IPS DF 19.7 (cell line): ENCODE measurements around the gene TPR.

Source experiments
- DNase-seq: peaks from one replicate; pipeline ENCODE4 v3.0.0-alpha.2; 2013; ENCODE audit warnings: low read depth, low spot score

Gene TPR

DNA sequence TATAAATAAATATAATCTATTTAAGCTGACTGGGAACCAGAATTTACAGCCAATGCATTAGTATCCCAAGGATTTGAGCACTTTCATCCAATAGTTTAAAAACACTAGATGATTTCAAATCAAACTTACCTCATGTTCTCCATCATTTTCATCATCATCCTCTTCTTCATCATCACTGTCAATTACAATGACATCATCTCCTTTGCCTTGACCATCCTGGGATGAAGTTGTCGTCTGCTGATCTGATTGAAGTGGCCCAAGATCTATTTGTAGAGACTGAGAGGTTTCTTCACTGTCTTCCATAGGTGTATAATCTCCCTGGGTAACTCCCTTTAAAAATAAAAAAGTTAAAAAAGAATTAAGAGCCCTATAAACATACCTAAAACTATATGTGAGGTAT lies 47.7 kb downstream of the TPR start:
- DNase-seq = no peak

DNA sequence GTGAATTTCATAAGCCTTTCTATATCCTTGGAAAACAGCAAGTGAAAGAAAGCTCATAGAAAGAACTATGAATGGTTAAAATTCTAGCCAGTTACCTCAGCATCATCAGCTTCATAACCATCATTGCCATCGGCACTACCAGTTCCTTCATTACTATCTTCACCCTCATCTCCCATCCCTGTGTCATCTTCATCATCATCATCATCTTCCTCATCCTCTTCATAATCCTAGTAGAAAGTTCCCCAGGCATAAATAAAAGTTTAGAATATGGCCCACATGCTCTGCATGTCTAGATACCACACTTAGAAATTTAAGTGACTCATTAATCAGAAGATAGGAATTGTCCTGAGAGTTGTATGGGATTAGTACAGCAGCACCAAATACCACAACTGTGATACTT lies 49.0 kb downstream of the TPR start:
- no peak for DNase-seq

GRCh38 chr1:186325239-186325638 lies 49.8 kb downstream of the TPR start:
- DNase-seq = no peak

GRCh38 chr1:186323865-186324264 lies 51.2 kb downstream of the TPR start:
- no peak for DNase-seq

DNA sequence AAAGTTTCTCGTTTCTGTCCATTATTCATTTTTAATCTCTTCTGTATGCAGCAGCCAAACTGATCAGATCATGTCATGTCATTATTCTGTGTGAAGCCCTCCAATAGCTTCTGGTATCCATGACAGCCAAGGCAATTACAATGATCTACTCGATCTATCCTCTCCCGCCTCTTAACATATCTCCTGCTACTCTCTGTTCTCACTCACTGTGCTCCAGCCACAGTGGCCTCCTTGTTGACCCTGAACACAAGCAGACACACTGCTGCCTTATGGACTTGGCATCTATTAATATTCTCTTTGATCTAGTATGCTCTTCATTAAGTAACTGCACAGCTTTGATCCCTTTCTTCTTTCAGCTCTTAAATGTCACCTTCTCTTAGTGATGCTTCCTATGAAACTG lies 59.5 kb downstream of the TPR start:
- DNase-seq = no peak

- DNase-seq = no peak
These were observed 63.5 kb downstream of the TPR start for GRCh38 chr1:186311375-186312051.

DNA sequence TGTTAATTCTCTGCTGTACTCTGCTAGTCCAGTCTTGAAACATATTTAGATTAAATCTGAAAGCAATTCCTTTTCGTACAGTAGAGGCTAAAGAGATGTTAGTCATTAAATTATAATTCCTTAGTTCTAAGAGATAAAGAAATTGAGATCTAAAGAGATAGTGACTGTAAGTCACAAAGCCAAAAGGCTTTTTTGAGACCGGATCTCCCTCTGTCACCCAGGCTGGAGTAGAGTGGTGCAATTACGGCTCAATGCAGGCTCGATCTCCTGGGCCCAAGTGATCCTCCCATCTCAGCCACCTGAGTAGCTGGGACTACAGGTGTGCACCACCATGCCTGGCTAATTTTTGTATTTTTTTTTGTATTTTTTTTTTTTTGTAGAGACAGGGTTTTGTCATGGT lies 64.7 kb downstream of the TPR start:
- no peak for DNase-seq

DNA sequence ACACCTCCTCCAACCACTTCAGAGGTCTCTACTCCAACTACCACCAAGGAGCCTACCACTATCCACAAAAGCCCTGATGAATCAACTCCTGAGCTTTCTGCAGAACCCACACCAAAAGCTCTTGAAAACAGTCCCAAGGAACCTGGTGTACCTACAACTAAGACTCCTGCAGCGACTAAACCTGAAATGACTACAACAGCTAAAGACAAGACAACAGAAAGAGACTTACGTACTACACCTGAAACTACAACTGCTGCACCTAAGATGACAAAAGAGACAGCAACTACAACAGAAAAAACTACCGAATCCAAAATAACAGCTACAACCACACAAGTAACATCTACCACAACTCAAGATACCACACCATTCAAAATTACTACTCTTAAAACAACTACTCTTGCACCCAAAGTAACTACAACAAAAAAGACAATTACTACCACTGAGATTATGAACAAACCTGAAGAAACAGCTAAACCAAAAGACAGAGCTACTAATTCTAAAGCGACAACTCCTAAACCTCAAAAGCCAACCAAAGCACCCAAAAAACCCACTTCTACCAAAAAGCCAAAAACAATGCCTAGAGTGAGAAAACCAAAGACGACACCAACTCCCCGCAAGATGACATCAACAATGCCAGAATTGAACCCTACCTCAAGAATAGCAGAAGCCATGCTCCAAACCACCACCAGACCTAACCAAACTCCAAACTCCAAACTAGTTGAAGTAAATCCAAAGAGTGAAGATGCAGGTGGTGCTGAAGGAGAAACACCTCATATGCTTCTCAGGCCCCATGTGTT lies 66.6 kb downstream of the TPR start:
- DNase-seq = no peak

GRCh38 chr1:186307445-186307844 lies 67.6 kb downstream of the TPR start:
- DNase-seq = no peak

DNA sequence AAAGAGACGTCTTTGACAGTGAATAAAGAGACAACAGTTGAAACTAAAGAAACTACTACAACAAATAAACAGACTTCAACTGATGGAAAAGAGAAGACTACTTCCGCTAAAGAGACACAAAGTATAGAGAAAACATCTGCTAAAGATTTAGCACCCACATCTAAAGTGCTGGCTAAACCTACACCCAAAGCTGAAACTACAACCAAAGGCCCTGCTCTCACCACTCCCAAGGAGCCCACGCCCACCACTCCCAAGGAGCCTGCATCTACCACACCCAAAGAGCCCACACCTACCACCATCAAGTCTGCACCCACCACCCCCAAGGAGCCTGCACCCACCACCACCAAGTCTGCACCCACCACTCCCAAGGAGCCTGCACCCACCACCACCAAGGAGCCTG lies 68.5 kb downstream of the TPR start:
- no peak for DNase-seq

GRCh38 chr1:186304982-186305949 lies 69.8 kb downstream of the TPR start:
- peak; percentile 9 for DNase-seq

- DNase-seq = no peak
These were observed 71.1 kb downstream of the TPR start for GRCh38 chr1:186303911-186304310.

GRCh38 chr1:186302381-186302920 lies 72.6 kb downstream of the TPR start:
- DNase-seq = no peak

- DNase-seq = no peak
These were observed 73.6 kb downstream of the TPR start for GRCh38 chr1:186301448-186301847.

DNA sequence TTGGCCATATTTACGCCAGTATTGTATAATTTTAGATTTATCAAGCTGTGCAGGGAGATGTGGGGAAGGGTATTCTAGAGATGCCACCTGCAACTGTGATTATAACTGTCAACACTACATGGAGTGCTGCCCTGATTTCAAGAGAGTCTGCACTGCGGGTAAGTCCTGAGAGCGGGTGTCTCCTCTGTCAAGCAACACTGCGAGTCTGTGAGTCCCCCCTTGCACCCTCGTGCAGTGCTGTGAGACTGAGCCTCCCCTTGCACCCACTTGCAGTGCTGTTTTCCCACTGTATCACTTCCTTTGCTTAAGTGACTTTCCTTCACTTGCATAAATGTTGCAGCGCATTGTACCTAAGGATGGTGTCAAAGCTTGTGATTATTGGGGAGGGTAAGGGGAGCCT lies 75.0 kb downstream of the TPR start:
- DNase-seq = no peak

GRCh38 chr1:186299570-186299969 lies 75.5 kb downstream of the TPR start:
- no peak for DNase-seq

DNA sequence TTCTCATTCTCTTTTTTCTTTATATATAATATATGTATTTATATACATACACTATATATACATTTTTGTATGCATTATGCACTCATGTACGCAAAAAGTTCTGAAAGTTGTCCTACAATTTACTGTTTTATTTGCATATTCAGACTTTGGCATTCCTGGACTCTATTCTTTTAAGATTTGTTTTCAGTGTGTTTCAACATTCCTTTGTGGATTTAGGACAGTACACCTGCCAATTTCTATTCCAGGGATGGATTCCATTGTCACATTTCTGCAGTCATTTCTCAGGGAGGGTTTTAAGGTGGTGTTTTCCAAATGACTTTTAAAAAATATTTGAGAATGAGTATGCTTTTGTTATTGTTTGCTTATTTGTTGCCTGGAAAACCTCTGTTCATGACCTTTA lies 76.2 kb downstream of the TPR start:
- DNase-seq = no peak

DNA sequence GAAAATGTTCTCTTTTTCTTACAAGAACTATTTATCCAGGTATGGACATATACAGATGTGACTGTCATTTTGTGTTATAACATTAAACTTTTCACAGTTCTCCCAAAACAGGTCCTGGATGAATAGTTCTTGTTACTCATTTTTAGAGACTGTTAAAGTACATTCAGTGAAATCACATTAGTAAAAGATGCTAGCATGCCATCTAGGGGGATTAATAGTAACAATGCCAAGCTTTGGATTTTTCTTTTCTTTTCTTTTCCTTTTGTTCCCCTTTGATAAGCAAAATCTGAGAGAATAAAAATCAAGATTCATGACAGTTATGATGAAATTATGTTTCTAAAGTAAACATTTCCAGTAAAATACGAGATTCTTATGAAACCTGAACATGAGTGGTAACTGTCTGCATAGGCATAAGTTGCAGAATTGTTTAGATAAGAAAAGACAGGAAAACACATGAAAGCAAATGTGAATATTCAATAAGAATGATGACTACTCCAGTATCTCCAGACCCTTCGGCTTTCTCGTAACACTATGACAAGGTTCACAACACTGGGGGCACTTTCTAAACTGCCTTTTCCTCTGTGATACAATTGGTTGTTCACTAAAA lies 77.5 kb downstream of the TPR start:
- DNase-seq = no peak

DNA sequence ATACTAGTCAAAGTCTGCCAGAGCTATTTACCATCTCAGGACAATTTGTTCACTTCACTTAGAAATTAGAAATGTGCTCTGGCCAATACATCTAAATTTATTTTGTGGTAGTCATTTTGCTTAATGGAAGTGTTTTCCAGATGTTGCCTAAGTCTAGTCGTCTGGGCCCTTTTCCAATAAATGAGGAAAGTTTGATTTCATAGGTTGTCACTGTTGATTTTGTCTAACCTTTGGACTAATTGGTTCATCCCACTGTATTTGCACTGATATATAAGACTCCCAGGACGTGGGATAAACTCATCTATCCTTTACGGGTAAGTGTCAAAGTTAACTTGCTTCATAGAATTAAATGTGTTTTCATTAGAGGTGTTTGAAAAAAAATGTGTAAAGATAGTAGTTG lies 79.1 kb downstream of the TPR start, which contains the start of gene PRG4:
Gene PRG4 (plus strand): TSS at position 300 of the 400 bp plus-strand sequence.
- no peak for DNase-seq

GRCh38 chr1:186292875-186293274 lies 82.2 kb downstream of the TPR start:
- no peak for DNase-seq

DNA sequence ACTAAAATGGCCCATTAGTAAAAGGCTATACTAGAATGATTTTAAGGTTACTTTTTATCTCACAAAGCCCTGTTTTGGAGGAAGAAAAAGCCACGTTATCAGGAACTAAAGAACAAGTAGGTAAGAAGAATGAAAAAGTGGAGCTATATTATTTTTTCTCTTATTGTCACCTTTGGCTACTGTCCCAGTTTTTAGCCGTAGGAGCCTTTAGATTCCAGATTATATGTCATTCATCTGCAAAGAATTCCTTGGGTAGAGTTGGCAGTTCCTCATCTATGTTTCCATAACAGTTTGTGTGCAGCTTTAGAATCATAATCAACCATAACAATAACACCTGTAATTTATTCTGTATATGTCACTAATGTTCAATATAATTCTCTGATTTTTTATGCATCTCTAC lies 83.8 kb downstream of the TPR start:
- no peak for DNase-seq
